HG03045 (cell line): ENCODE results near the gene BAG1.

ENCODE experiments used
- ATAC-seq: cut with Tn5 transposase; IDR thresholded peaks from one replicate; pipeline ENCODE4 v1.9.1; 2021; ENCODE audit warnings: mild to moderate bottlenecking, moderate library complexity; ENCODE audit not compliant: unreplicated experiment

BAG1 gene

DNA sequence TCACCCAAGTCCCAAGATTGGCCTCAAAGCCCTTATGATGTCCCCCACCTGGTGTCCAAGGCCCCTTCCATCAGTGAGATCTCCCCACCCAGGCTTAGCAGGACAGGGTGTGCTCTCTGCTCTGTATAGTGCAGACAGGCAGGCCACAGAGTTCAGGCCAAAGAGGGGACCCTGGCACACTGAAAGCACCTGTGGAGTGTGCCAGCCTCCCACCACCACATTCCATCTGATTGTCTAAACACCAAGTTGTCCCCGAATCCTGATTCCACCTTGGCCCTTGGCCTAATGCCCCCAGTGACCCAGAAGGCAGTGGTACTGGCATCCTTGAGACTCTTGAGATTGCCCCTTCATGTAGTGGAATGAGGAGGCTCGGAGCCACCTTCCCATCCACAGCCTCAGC is 19.2 kb downstream of the BAG1 start:
- no peak for ATAC-seq

DNA sequence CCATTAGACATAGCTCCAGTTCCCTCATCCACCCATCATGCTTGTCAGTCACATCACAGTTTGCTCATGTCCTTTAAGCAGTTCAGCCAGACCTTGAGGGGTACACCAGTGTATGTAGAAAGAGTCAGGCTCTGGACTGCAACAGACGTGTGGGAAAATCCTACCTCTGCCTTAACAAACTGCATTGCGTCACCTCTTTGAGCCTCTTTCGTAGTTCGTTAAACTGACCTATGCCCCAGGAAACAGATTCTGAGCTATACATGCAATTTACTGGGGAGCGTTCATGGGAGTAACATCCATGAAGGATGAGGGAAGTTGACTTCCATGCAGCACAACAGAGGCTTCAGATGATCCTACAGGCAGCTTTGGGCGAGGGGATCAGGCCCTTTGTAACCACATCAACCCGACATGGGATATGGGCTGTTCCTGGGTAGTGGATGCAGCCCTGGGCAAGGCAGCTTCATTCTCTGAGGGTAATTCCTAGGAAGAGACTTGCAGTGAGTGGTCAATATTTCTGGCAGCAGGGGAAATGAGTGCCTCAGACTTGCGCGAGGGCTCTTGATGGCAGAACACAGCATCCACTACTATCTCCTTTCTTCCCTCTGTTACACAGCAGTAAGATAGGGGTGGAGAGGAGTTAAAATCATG is 20.2 kb downstream of the BAG1 start:
- ATAC-seq = no peak

DNA sequence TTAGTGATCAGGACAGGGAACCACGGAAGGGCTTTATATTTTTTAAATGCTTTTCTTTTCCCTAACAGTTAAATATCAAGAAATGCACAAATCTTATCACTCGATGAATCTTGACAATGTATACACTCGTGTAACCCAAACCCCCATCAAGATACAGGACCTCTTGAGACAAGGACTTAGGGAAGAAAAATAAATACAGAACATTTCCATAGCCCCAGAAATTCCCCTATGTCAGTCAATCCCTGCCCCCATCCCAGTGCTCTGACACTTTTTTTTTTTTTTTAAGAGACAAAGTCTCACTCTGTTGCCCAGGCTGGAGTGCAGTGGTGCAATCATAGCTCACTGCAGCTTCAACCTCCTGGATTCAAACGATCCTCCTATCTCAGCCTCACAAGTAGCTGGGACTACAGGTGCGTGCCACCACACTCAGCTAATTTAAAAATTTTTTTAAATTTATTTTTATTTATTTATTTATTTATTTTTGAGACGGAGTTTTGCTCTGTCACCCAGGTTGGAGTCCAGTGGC is 21.8 kb downstream of the BAG1 start:
- no peak for ATAC-seq

DNA sequence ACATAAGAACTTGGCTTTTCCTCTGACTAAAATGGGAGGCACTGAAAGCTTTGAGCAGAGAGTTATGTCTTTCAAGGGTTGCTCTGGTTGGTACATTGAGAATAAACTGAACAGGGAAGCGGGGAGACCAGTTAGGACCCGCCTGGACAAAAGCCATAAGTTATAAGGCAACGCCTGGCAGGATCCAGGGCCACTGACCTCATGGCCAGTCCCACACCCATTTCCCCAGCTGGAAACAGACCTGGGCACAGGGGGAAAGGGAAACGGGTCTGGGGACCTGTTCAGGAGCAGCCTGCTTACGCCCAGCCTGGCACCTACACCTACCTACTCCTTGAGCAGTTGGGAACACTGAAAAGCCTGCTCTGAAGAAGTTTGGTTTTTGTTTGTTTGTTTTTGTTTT is 23.2 kb downstream of the BAG1 start:
- ATAC-seq = no peak

DNA sequence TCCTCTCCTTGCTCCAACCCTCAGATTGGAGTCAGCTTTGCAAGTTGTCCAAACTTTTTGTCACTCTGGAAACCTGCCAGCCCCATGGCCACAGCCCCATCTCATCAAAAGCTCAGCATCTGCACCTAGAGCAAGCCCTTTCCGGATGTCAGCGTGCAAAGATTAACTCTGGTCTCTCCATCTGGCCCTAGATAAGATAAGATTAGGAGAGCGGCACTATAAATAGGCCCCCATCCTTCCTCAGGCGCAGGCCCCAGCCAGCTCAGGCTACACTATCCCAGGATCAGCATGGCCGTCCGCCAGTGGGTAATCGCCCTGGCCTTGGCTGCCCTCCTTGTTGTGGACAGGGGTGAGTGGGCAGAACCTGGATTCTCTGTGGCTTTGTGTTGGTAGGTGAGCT is 24.6 kb downstream of the BAG1 start, which contains the start of gene SPINK4:
SPINK4 (plus strand) TSS at position 247 of the 400 bp plus-strand sequence; CDS start at position 289, 42 bp downstream.
- no peak for ATAC-seq

DNA sequence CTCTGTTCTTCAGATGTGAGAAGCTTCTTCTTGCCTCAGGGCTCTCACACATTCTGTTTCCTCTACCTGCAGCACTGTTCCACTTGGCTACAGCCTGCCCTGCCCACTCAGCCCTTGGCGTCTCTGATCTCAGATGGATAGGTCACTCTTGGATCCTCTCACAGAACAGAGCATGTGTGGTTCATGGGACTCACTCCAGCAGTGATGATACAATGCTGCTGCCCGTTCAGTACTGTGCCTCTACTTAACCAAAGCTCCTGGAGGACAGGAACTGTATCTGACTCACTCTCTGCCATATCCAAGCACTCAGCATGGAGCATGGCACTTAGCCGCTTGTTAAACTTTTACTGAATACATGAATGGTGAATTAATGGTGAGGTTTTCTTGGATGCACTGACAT is 27.9 kb downstream of the BAG1 start:
- no peak for ATAC-seq

DNA sequence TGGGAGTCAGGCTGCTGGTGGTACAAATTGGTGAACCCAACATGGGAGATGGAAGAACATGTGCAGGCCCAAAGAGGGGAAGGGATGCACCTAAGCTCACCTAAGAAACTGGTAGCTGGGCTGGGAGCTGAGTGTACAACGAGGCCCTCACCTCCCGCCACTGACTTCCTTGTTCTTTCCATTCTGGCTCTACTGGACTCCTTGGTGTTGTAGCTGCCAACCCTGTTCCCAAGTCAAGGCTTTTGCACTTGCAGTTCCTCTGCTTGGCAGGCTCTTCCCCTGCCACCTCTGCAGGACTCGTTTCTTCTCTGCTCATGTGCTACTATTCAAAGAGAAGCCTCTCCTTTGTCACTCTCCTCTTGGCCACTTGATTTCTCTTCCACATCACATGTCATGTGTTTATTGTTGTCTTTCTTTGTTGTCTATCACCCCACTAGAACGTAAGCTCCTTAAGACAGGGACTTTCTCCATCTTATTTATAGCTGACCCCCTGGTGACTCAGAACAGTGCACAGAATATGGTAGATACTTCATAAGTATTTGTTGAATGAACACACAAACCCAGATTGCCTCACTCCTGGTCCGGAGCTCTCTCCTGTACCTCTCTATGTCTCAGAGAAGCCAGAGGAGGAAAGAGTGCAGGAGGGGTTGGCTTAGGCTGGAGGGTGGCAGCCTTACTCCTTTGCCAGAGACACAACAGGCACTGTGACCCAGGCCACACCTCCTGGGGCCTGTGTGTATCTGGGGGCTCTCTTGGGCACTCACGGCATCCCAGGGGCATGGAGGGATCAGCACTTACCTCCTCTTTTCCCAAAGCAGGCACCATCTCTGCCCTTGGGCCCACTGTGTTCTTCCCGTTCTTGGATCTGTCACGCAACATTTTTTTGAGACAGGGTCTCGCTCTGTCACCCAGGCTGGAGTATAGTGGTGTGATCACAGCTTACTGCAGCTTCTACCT is 29.7 kb downstream of the BAG1 start:
- ATAC-seq = no peak

DNA sequence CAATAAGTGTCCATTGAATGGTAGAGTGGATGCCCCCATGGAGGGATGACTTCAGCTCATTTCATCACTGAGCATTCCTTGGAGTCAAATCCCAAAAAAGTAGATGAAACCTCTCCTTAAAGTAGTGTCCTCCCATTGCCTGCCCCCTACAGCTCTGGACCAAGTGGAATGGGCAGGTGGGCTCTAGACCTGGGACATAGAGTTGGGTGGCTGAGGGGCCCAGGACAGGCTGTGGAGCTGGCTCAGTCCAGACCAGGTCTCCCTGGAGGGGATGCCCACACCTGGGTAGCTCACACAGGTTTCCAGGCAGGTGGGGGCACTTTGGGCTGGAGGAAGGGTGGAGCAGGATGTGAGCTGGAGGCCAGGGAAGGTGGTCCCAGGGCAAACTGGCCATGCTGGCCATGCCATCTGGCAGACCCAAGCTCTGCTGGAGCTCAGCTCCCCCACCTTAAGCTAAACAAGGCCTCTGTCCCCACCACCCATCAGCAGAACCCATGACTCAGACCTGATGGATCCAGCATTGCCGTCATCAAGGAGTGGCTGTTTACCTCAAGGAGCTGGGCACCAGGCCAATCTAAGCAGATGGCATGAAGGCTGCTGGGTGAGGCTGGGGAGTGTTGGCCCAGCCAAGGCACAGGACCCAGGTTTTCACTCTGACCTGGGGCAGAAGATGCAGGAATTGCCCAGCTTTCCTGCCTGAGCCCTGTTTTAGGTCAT is 30.7 kb downstream of the BAG1 start:
- ATAC-seq = no peak

DNA sequence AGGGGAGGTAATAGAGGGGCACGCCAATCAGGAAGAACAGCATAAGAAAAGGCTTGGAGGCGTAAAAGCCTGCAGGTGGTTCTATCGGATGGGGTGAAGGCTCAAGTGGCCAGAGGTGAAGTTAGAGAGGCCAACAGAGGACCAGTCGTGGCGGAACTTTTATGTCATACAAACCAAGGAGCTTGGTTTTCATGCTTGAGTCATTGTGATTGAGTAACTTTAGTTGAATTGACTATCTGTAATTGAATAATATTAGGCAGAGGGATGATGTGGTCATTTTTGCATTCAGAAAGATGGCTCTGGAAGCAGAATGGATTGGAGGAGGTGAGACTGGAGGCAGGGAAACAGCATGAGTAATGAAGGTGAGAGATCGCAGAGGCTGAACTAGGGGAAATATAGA is 31.7 kb downstream of the BAG1 start:
- no peak for ATAC-seq

DNA sequence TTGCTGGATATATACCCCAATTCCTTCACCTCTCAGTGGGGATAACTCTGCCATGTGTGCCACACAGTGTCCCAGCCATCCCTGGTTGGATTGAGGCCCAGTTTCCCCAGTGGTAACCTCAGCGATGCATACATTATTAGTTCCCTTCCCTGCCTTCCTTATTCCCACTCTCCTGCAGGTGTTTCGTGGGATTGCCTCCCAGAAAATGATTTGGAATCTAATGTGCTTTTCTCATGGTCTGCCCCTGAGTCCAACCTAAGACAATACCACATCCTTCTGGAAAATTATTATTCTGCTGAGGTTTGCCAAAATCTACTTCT is 32.9 kb downstream of the BAG1 start:
- ATAC-seq = no peak

DNA sequence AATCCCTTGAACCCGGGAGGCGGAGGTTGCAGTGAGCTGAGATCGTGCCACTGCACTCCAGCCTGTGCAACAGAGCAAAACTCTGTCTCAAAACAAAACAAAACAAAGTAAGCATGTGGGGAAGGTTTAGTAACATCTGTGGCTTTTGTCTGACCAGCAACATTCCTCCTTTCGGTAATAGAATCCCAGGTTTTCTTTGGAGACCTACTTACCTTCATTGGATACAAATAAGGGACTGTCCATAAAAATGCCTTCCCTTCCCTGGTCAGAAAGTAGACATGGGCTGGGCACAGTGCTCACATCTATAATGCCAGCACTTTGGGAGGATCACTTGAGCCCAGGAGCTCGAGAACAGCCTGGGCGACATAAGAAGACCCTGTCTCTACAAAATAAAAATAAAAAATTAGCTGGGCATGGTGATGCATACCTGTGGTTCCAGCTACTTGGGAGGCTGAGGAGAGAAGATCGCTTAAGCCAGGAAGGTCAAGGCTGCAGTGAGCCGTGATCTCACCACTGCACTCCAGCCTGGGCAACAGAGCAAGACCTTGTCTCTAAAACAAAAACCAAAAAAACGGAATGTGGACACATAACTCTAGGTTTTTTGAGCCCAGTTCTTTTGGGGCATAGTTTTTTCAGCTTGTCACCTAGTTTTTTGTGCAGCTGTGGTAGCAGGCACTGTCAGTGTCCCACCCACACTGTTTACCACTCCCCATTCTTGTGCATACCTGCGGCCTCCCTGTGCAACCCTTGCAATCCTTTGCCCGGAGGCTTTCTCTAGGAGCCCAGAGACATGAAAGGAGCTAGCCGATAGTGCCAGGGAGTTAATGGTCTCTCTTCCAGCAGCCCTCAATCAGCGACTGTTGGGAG is 33.5 kb downstream of the BAG1 start:
- no peak for ATAC-seq

DNA sequence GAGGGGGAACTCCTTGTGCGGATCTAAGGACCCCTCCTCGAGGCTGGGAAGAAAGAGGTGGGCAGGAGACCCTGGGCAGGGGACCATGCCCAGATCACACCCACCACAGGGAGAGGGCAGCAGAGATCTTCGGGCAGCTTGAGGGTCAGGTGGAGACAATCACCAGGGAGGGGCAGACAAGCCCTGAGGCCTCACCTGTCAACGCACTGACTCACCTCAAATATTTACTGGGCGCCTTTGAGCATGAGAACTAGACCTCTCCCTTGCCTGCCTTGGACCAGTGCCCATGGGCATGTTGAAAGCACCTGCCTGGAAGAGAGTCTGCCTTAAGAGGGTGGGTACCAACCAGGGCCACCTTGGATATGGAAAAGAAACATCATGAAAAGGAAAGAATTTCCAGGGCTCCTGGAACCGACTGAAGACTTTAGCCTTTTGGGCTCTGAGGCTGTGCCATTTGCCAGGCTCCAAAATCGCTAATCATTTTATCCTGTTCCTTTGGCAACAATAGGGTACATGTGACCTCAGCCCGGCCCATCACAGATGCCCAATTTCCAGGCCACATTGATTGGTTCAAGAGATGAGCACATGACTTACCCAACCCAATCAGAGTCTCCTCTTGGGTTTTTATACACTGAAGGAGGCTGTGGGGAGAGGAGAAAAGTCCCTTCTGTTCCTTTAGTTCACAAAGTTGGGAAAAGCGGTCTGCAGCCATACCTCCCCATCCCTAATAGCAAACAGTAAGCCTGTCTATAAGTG is 35.0 kb downstream of the BAG1 start:
- no peak for ATAC-seq

DNA sequence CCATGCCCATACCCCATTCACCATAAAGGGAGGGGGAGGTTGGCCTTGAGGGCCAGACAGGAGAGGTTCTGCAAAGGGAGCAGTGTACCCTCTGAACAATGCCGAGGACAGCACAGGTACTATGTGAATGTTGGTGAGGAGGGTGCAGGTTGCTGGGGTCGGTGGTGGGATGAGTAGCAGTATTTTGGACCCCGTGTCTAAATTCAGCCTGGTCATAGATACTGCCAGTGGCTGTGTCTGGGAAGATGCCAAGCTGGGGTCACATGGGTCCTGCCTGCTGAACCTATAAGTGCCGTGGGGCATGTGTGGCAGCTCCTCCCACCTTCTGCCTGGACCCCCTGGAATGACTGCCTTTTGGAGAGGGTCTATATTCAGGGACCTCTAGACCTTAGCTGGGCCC is 35.9 kb downstream of the BAG1 start:
- ATAC-seq = no peak

DNA sequence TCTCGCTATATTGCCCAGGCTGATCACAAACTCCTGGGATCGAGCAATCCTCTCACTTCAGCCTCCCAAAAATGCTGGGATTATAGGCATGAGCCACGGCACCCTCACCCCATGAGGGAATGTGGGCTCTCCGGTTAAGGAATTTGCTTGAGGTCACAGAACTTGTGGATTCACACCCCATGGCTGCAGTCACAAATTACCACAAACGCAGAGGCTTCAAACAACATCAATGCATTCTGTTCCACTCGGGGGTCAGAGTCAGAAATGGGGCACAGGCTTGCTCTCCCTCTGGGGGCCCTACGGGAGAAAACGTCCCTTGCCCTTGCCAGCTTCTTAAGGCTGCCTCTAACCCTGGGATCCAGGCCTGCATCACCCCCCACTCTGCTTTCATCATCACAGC is 36.8 kb downstream of the BAG1 start:
- no peak for ATAC-seq

DNA sequence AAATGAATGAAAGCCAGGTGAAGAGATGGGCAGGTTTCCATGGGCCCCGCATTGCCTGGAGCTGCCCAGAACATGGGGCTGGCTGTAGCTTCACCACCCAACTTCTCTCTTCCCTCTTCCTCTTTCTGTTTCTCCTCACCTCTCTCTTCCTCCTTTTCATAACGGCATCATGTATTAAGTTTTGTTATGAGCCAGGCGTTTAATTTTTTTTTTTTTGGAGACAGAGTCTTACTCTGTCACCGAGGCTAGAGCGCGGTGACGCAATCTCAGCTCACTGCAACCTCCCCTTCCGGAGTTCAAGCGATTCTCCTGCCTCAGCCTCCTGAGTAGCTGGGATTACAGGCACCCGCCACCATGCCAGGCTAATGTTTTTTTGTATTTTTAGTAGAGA is 37.5 kb downstream of the BAG1 start:
- ATAC-seq = peak; percentile 46

DNA sequence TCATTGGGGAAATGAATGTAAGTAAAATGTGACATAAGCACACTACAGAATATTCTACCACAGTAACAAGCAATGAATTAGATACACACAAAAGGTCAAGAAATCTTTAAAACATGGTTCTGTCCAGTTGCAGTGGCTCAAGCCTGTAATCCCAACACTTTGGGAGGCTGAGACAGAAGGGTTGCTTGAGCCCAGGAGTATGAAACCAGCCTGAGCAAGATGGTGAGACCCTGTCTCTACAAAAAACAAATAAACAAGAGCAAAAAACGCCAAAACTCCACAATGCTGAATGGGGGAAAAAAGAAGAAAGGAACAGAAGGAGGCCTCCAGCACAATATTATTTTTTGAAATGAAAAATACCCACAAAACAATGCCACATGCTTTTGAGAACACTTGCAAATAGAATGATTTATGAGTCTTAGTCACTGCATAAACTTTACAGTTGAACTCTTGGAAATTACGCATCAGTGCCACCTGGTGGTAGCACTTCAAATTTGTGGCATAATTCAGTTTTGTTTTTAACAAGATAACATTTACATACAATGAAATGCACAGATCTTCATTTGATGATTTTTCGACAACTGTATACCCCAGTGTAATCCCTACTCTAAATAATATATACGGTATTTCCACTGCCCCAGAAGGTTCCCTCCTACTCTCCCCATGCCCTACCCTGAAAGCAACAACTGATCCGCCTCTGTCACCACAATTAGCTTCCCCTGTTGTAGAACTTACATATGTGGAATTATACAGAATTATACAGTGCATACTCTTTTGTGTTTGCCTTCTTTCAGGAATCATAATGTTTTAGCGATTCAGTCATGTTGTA is 39.0 kb downstream of the BAG1 start:
- no peak for ATAC-seq

DNA sequence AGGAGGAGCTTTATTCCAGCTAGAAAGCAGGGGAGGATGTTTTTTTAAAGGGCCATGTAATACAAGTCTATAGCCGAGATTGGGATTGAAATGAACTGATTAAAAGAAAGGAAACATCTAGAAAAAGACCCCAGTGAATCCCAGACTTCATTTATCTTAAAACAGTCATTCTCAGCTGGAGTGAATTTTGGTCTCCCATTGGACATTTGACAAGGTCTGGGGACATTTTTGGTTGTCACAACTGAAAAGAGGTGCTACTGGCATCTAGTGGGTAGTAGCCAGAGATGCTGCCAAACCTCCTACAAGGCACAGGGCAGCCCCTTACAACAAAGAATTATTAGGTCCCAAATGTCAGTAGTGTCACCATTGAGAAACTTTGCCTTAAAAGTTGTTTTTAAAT is 40.8 kb downstream of the BAG1 start:
- no peak for ATAC-seq

DNA sequence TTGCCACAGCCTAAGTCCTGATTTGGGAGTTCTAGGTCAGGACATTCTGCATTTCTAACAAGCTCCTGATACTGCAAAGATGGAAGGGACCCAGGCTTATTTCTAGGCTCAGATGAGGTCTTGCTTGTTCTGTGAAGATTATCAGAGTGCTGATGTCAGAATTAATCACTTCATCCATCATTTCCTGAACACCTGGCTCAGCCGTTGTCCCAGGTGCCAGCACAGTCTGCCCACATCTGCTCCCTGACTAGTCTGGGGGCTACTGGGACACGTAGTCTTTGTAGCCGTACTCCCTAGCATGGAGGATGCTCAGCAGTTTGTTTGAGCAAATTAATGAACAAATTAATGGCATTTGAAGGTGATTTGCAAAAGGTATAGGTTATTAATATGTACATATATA is 42.5 kb downstream of the BAG1 start:
- no peak for ATAC-seq

DNA sequence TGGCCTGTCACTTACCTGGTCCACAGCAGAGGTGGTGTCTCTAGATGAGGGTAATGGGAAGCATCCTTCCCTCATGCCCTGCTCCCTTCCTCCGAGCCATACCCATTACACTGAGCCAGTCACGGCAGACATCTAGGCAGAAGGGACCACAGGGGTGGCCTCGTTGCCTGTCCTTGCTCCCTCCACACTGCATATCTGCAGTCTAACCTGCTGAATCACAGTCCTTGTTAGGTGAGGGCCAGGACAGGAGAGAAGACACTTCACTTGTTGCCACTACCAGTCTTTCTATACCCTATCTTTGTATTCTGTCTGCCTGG is 43.0 kb downstream of the BAG1 start:
- ATAC-seq = no peak
